HepG2 (cell line): ENCODE results near the gene HES6. TPM values are rescaled to one million over a fixed set of nuclear protein-coding genes. Genes with fewer than 3 reads are reported as not detected.

Experiments
- AGO1 ChIP-seq: fragments of 200-400 bp; formaldehyde crosslinking; IDR thresholded peaks from 2 replicates; pipeline ENCODE4 v1.6.1; 2017; ENCODE audit warnings: mild to moderate bottlenecking, low read depth, low read length, moderate library complexity; ENCODE audit not compliant: poor library complexity, severe bottlenecking
- ARHGAP35 ChIP-seq: sonication (generic); formaldehyde crosslinking; IDR thresholded peaks from 2 replicates; pipeline ENCODE4 v1.9.0; 2022; ENCODE audit warnings: mild to moderate bottlenecking, inconsistent platforms, moderate library complexity, missing genetic modification reagents, borderline replicate concordance
- HOXA3 ChIP-seq: sonication (generic); formaldehyde crosslinking; IDR thresholded peaks from 2 replicates; pipeline ENCODE4 v1.5.0; 2020; ENCODE audit warnings: missing genetic modification reagents
- KLF13 ChIP-seq: sonication (generic); formaldehyde crosslinking; IDR thresholded peaks from 2 replicates; pipeline ENCODE4 v1.4.0; 2020; ENCODE audit warnings: mild to moderate bottlenecking, missing genetic modification reagents
- MYC ChIP-seq: sonication (generic); formaldehyde crosslinking; IDR thresholded peaks from 2 replicates; pipeline ENCODE4 v1.9.0; 2021; ENCODE audit warnings: missing genetic modification reagents, borderline replicate concordance
- NCOA5 ChIP-seq: sonication (generic); formaldehyde crosslinking; IDR thresholded peaks from 2 replicates; pipeline ENCODE4 v1.4.0; 2020; ENCODE audit warnings: missing genetic modification reagents
- PPARG ChIP-seq: conservative IDR thresholded peaks from 2 replicates; pipeline ENCODE4 v1.6.1; 2016; ENCODE audit warnings: missing biosample characterization, missing genetic modification reagents
- SKI ChIP-seq: fragments of 450-650 bp; IDR thresholded peaks from one replicate; pipeline ENCODE4 v1.6.1; 2018; ENCODE audit warnings: mild to moderate bottlenecking; ENCODE audit not compliant: partially characterized antibody
- SNAPC2 ChIP-seq: sonication (generic); formaldehyde crosslinking; IDR thresholded peaks from 2 replicates; pipeline ENCODE4 v1.8.1; 2022; ENCODE audit warnings: mild to moderate bottlenecking, missing genetic modification reagents
- THYN1 ChIP-seq: sonication (generic); formaldehyde crosslinking; IDR thresholded peaks from 2 replicates; pipeline ENCODE4 v1.8.1; 2023; ENCODE audit warnings: low read depth, mild to moderate bottlenecking, moderate library complexity, missing genetic modification reagents, borderline replicate concordance
- ZNF614 ChIP-seq: IDR thresholded peaks from 2 replicates; pipeline ENCODE4 v1.6.1; 2018; ENCODE audit warnings: missing biosample characterization, missing genetic modification reagents, inconsistent platforms, borderline replicate concordance
- polyA plus RNA-seq, 8 experiments: library from polyadenylated mRNA; depleted of rRNA in 3 of 8; stranded (reverse) in 7 of 8; unstranded in 1 of 8; fragments of >200 nt; fragmentation: Illumina TruSeq in 4 of 8; extraction: Trizol in 4 of 8; gene quantifications; 2 replicates each; pipeline versions ENCODE4 v1.2.1 to v1.2.3, GENCODE V29; 2011 to 2016; ENCODE audit warnings: low read depth in 4 of 8, missing spikeins in 1 of 8, mixed read lengths in 1 of 8; ENCODE audit not compliant: insufficient read depth in 1 of 8
- total RNA-seq, 5 experiments: library from RNA; depleted of rRNA; stranded (reverse); fragments of >200 nt; fragmentation: Illumina TruSeq; extraction: Trizol; gene quantifications; 2 replicates each; pipeline ENCODE4 v1.2.3, GENCODE V29; 2016; ENCODE audit warnings: low read depth in 1 of 5
- TF ChIP-seq, protein P1 (sequence below): sonication (generic); formaldehyde crosslinking; IDR thresholded peaks from 2 replicates; pipeline ENCODE4 v1.5.0; 2020; ENCODE audit warnings: missing genetic modification reagents, mild to moderate bottlenecking, borderline replicate concordance
- TF ChIP-seq, protein P2 (sequence below): sonication (generic); formaldehyde crosslinking; IDR thresholded peaks from 2 replicates; pipeline ENCODE4 v1.5.1; 2020; ENCODE audit warnings: mild to moderate bottlenecking, moderate library complexity, missing genetic modification reagents
- TF ChIP-seq, protein P3 (sequence below): sonication (generic); formaldehyde crosslinking; IDR thresholded peaks from 2 replicates; pipeline ENCODE4 v1.4.0; 2020; ENCODE audit warnings: missing genetic modification reagents
- TF ChIP-seq, protein P4 (sequence below): sonication (generic); formaldehyde crosslinking; IDR thresholded peaks from 2 replicates; pipeline ENCODE4 v1.5.0; 2020; ENCODE audit warnings: mild to moderate bottlenecking, missing genetic modification reagents
- TF ChIP-seq, protein P5 (sequence below): sonication (generic); formaldehyde crosslinking; IDR thresholded peaks from 2 replicates; pipeline ENCODE4 v1.4.0; 2020; ENCODE audit warnings: missing genetic modification reagents, low read depth, mild to moderate bottlenecking, borderline replicate concordance

The HES6 gene
- total and polyA plus RNA-seq, 2 of the 13 experiments (the other 11 are each of a cell fraction or from before 2014, with no cell fraction given): 19.5 to 82.8 TPM

DNA sequence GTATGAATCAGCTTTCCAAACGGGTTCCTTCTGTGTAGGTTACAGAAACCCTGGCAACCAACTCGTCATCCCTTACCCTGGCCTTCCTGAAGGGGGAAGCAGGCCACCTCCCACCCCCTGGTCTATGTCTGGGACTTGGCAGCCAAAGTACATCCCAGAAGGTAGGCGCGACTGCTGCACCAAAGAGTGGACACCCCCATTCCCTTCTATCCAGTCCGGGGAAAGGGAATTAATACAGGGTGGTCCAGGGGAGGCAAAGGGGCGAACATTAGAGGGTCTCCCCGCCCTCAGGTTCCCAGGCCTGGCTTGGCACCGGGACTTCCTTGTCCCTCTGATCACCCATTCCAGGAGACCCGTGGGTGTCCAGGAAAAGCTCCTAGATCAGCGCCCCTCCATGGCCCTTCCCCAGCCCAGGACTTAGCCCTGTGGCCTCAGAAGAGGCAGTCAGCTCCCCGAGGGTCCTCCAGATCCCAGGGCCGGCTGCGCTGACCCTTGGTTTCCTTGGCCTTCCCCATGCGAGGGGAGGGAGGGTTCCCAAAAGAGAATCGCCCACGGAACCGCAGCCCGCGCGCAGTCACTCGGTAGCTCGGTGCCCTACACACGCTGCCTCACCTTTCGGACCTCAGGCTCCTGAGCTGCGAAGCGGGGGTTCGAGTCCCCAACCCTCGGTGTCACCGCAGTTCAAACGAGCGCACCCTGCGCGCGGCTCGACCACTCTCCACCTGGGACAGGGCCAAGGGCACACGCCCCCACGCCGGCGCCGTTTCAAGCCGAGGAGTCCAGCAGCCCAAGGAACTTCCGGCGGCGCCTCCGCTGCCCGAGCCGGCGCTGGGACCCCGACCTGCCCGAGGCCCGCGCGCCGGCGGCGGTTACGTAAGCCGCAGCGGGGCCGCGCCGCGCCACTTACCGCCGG is 48.2 kb upstream of the HES6 start, which contains the start of gene PER2 (continued):
- TF ChIP-seq ARHGAP35 (CRISPR knock-in tag) (no peak), SNAPC2 (no peak), KLF13 (CRISPR knock-in tag) (0 out of 2 replicates have a peak, but pooled peaks have one; percentile 57), HOXA3 (no peak), MYC (CRISPR knock-in tag) (no peak), THYN1 (CRISPR knock-in tag) (no peak), SKI (peak; percentile 36), NCOA5 (CRISPR knock-in tag) (no peak), PPARG (CRISPR knock-in tag) (no peak), ZNF614 (CRISPR knock-in tag) (no peak), AGO1 (peak; percentile 54)
- TF ChIP-seq, protein P1, sequence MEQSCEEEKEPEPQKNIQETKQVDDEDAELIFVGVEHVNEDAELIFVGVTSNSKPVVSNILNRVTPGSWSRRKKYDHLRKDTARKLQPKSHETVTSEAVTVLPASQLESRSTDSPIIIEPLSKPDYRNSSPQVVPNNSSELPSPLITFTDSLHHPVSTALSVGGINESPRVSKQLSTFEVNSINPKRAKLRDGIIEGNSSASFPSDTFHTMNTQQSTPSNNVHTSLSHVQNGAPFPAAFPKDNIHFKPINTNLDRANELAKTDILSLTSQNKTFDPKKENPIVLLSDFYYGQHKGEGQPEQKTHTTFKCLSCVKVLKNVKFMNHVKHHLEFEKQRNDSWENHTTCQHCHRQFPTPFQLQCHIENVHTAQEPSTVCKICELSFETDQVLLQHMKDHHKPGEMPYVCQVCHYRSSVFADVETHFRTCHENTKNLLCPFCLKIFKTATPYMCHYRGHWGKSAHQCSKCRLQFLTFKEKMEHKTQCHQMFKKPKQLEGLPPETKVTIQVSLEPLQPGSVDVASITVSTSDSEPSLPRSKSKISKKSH (CRISPR knock-in tag): peak; percentile 79; the same call in 1 of the 2 replicates
- TF ChIP-seq, protein P2, sequence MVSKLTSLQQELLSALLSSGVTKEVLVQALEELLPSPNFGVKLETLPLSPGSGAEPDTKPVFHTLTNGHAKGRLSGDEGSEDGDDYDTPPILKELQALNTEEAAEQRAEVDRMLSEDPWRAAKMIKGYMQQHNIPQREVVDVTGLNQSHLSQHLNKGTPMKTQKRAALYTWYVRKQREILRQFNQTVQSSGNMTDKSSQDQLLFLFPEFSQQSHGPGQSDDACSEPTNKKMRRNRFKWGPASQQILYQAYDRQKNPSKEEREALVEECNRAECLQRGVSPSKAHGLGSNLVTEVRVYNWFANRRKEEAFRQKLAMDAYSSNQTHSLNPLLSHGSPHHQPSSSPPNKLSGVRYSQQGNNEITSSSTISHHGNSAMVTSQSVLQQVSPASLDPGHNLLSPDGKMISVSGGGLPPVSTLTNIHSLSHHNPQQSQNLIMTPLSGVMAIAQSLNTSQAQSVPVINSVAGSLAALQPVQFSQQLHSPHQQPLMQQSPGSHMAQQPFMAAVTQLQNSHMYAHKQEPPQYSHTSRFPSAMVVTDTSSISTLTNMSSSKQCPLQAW (CRISPR knock-in tag): no peak
- TF ChIP-seq, protein P3, sequence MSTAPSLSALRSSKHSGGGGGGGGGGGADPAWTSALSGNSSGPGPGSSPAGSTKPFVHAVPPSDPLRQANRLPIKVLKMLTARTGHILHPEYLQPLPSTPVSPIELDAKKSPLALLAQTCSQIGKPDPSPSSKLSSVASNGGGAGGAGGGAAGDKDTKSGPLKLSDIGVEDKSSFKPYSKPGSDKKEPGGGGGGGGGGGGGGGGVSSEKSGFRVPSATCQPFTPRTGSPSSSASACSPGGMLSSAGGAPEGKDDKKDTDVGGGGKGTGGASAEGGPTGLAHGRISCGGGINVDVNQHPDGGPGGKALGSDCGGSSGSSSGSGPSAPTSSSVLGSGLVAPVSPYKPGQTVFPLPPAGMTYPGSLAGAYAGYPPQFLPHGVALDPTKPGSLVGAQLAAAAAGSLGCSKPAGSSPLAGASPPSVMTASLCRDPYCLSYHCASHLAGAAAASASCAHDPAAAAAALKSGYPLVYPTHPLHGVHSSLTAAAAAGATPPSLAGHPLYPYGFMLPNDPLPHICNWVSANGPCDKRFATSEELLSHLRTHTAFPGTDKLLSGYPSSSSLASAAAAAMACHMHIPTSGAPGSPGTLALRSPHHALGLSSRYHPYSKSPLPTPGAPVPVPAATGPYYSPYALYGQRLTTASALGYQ: no peak
- TF ChIP-seq, protein P4, sequence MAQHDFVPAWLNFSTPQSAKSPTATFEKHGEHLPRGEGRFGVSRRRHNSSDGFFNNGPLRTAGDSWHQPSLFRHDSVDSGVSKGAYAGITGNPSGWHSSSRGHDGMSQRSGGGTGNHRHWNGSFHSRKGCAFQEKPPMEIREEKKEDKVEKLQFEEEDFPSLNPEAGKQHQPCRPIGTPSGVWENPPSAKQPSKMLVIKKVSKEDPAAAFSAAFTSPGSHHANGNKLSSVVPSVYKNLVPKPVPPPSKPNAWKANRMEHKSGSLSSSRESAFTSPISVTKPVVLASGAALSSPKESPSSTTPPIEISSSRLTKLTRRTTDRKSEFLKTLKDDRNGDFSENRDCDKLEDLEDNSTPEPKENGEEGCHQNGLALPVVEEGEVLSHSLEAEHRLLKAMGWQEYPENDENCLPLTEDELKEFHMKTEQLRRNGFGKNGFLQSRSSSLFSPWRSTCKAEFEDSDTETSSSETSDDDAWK (CRISPR knock-in tag): no peak
- TF ChIP-seq, protein P5, sequence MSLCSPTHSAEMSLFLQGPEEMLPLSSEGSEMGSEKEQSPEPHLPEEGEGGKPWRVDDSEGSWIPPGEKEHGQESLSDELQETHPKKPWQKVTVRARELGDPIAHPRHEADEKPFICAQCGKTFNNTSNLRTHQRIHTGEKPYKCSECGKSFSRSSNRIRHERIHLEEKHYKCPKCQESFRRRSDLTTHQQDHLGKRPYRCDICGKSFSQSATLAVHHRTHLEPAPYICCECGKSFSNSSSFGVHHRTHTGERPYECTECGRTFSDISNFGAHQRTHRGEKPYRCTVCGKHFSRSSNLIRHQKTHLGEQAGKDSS (CRISPR knock-in tag): no peak
